HepG2 (cell line): Measurements from ENCODE around the gene CCDC73.

Experiments used
- FOXC1 ChIP-seq: sonication (generic); formaldehyde crosslinking; IDR thresholded peaks from 2 replicates; pipeline ENCODE4 v1.8.0; 2022; ENCODE audit warnings: mild to moderate bottlenecking, missing genetic modification reagents, borderline replicate concordance
- RAD21 ChIP-seq: fragments of 450-650 bp; formaldehyde crosslinking; IDR thresholded peaks from 2 replicates; pipeline ENCODE4 v1.5.0; 2020; ENCODE audit warnings: mild to moderate bottlenecking
- RXRB ChIP-seq: IDR thresholded peaks from 2 replicates; pipeline ENCODE4 v1.6.1; 2016; ENCODE audit warnings: borderline replicate concordance, missing genetic modification reagents, missing compliant biosample characterization

DNA sequence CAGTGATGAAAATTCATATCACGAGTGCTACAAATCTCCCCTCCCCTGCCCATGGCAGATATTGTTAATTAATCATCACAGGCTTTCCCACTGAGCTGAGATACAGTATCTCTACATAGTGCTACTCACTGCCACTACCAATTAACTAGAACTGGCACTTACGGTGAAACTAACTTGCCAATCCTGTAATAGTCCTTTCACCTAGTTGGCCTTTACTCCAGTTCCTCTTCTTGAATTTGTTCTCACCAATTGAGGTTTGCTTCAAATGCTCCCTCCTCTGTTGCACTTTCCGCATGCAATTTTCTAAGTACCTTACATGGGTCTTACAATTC, 23.4 kb upstream of the CCDC73 start:
- TF ChIP-seq RAD21 (CRISPR knock-in tag) (no peak), RXRB (no peak), FOXC1 (CRISPR knock-in tag) (no peak)
